GM18499 (cell line): ENCODE data around the gene PLPPR3.

Experiments
- ATAC-seq: cut with Tn5 transposase; IDR thresholded peaks from one replicate; pipeline ENCODE4 v1.9.1; 2021; ENCODE audit warnings: moderate number of reproducible peaks; ENCODE audit not compliant: insufficient read depth, unreplicated experiment

PLPPR3 gene

GRCh38 chr19:799076-799881, 22.5 kb downstream of the PLPPR3 start:
- ATAC-seq, result no peak

DNA sequence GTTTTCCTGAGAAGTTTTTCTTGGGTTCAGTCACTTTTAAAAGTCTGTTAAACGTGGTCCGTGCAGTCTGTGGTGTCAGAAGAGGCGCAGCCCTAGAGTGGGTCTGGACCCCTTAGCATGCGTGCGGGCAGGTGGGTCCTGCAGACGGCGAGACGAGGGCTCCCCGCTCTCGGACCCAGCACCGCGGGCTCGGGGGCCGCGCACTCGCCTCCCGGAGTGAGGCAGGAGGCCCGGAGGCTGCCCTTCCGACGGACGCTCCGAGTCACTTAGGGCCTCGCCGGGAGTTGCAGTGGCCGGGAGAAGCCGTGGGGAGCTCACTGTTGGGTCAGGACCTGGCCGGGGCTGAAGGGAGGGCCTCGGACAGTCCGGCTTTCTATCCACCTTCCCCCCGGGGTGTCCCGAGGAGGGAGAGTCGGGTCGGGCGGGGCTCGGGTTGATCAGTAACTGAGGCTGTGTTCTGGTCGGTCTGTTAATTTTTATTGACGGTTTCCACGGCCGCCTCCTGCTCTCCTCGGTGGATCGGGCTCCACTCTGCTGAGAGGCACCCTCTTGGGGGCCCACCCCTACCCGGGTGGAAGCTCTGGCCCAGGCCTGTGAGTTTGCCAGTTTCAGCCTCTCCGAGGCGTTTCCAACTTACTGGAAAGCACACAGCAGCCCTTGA, 23.2 kb downstream of the PLPPR3 start:
- ATAC-seq, result no peak

- ATAC-seq, result no peak
Observed at GRCh38 chr19:797528-798414, 24.0 kb downstream of the PLPPR3 start.

DNA sequence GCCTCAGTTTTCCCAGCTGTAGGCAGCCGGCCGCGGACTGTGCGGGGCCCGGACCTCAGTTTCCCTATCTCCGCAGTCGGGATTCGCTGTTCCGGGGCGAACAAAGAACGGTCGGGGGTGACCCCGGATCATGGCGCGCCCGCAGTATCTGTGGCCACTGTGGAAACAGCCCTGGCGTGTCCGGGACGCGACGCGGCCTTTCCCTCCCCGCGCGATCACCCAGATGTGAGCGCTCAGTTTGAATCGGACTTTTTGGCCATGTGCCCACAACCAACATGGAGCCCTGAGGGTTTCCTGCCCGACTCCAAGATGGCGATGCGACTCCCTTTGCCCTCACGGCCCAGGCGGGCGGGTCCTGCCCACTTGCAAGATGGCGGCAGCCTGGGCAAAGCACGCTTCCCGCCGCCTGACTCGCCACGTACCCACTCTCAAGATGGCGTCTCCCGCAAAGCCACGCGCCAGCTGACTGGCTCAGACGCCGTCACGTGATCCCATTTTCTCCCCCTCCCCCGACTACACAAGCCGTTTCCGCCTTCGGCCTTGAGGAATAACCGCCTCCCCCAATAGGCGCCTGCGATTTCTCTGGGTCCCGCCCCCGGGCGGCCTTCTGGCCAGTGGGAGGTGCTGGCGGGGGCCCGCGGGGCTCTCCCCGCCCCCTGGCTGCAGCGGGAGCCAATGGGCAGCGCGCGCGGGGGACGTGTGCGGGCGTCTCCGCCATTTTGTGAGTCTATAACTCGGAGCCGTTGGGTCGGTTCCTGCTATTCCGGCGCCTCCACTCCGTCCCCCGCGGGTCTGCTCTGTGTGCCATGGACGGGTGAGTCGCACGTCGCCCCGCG, 24.8 kb downstream of the PLPPR3 start, which contains the start of gene PTBP1:
Gene PTBP1, plus strand, starts transcription at position 761 of the 836 bp plus-strand sequence. Its CDS starts 46 bp downstream, at position 807.
- ATAC-seq, result peak; percentile 61

DNA sequence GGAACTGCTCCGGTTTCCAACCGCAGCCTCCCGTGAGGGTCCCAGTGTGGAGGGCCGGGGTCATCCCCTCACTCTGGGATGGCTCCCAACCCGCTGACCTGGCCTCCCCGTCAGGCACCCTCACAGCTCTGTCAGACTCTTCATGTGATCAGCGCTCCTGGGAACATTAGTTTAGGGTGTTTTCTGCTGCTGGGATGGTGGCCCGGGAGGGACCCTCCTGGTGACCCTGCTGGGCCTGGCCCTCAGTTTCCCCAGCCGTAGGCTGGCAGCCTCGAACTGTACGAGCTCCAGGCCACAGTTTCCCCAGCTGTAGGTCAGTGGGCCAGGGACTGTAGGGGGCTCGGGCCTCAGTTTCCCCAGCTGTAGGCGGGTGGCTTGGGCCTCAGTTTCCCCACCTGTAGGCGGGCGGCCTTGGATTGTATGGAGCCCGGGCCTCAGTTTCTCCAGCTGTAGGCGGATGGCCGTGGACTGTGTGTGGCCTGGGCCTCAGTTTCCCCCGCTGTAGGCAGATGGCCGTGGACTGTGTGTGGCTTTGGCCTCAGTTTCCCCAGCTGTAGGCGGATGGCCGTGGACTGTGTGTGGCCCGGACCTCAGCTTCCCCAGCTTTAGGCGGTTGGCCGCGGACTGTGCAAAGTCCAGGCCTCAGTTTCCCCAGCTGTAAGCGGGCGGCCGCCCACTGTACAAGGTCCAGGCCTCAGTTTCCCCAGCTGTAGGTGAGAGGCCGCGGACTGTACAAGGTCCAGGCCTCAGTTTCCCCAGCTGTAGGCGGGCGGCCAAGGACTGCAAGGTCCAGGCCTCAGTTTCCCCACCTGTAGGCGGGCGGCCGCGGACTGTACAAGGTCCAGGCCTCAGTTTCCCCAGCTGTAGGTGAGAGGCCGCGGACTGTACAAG, 25.8 kb downstream of the PLPPR3 start:
- no peak for ATAC-seq

GRCh38 chr19:795073-795611, 26.6 kb downstream of the PLPPR3 start:
- ATAC-seq, result no peak

- ATAC-seq, result no peak
Observed at GRCh38 chr19:793806-794205, 27.9 kb downstream of the PLPPR3 start.

GRCh38 chr19:792306-792885, 29.4 kb downstream of the PLPPR3 start:
- no peak for ATAC-seq

- no peak for ATAC-seq
Observed at GRCh38 chr19:791567-792305, 30.0 kb downstream of the PLPPR3 start.

DNA sequence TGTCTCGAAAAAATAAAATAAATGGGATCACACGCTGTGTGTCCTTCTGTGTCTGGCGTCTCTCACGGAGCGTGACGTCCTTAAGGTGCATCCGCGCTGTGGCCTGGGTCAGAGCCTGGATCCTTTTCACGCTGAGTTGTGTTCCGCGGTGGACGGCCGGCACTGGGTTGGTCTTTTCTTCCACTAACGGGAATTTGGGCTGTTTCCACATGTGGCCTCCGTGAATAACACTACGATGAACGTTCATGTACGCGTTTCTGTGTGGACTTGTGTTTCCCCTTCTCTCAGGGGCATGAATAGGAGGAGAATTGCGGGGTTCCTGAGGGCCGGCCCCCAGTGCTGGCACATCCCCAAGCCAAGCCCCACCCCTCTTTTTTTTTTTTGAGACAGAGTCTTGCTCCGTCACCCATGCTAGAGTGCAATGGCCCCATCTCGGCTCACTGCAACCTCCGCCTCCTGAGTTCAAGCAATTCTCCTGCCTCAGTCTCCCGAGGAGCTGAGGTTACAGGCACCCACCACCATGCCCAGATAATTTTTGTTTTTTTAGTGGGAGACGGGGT, 30.7 kb downstream of the PLPPR3 start:
- no peak for ATAC-seq

- ATAC-seq, result no peak
Observed at GRCh38 chr19:789701-790060, 32.1 kb downstream of the PLPPR3 start.

DNA sequence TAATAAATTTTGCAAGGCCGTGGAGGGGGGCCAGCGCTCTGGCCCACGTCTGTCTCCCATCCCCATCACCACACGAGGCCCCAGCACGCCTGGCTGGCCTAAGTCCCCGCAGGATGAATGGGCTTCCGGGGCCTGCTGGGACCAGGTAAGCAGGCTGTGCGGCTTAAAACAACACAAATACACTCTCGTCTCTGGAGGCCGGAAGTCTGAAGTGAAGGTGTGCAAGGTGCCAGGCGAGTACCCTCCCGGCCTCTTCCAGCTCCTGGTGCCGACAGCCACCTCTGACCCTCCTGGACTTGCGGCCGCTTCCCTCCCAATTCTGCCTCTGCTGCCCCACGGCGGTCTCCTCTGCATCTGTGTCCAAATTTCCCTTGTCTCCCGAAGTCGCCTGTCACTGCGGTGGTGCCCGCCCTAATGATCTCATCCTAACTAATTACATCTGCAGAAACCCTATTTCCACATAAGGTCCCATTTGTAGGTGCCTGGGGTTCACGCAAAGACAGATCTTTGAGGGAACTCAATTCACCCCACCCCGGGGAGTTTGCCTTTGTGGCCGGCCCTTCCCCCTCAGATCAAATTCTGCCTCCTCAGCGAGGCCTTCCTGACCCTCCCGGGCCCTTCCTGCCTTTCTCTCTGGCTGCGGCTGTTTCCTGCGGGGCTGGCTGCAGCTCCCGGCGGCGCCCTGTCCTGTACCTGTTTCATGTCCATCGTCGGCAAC, 32.6 kb downstream of the PLPPR3 start:
- no peak for ATAC-seq

DNA sequence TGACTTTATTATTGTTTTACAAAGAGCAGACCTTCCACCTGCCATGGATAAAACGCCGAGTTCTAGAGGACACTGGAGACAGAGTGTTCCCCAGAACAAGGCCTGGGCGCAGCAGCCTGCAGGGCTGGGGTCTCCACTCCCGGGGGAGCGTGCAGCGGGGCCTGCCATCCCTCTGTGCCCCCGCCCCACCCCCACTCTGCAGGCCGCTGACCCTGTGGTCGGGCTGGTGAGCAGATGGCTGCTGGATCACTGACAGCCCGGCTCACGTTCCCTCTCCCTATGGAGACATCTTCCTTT, 33.1 kb downstream of the PLPPR3 start:
- no peak for ATAC-seq

DNA sequence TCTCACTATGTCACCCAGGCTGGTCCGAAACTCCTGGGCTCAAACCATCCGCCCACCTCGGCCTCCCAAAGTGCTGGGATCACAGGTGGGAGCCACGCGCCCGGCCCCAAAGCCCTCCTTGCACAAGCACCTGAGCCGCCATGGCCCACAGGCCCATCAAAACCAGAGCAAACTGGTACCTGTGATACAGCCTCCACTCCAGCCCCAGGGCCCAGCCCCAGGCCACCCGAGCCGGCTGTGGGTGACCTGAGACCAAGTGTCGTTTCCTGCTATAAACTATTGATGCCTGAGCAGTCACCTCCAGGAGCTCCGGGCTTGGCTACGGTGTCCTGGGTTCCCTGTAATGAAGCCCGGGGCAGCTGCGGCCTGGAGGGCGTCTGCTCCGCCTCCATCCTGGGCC, 34.2 kb downstream of the PLPPR3 start:
- no peak for ATAC-seq

DNA sequence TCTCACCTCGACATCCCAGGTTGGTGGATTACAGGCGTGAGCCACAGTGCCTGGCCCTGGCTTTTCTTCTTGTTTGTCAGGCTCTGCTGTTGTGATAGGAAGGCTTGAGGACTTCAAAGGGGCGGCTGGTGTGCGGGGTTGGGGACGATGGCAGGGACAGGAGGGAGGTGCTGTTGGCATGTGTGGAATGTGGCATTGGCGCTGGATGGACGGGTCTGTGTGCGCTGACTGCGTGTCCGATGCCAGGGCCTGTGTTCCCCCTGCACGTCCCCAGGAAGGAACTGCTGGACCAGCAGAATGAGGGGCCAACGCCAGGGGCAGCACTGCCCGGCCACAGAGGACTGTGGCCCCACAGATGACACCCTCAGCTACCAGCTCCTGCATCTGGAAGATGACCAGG, 37.2 kb downstream of the PLPPR3 start:
- no peak for ATAC-seq

GRCh38 chr19:782878-783668, 38.7 kb downstream of the PLPPR3 start:
- no peak for ATAC-seq
